ENCODE data around the gene ASB4.
A peak's percentile ranks its signal among the peaks of the same experiment; 100 is the strongest.

Gene ASB4

DNA sequence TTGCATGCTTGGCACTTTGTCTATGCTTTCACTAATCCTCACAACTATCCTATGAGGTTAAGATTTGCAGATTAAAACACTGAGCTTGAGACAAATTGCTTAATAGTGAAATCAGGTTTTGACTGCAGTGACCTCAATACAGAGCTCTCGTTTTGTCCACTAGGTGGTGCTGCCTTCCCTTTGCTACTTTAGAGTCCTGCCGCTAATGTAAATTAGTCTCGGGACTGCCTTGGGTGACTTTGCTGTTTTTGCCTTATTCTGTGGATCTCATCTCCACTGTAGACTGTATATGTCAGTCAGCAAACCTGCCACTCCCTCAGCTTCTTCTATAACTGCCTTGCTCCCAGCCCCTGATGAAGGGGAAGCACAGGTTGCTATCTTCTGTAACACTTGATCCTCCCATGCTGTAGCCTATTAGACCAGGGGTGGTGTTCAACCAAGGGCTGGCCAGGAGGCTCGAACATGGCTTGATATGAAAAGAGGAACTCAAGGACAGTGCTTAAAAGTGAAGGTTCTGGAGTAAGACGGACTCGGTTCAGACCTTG, 26.0 kb downstream of the ASB4 start:
- Histone ChIP-seq H3K27me3 (ENCODE audit: control insufficient read depth, low read length) (peaks cover 13% of the 10 kb centered on the region), H3F3A (ENCODE audit: control insufficient read depth, insufficient read depth) (no peaks in the 10 kb centered on the region), H3K9me3 (ENCODE audit: control insufficient read depth, insufficient read depth, low read length) (no peaks in the 10 kb centered on the region), H3K4me1 (ENCODE audit: control insufficient read depth, low read length) (peaks cover 3% of the 10 kb centered on the region), H3K27ac (ENCODE audit: low read depth, low read length) (no peak overlapping the region), H4K20me1 (ENCODE audit: control insufficient read depth, insufficient read depth, low read depth, low read length) (no peaks in the 10 kb centered on the region), H3K36me3 (ENCODE audit: control insufficient read depth, low read length) (no peaks in the 10 kb centered on the region), H3K4me3 (ENCODE audit: low read length) (no peak overlapping the region), H3K4me2 (ENCODE audit: low read length) (peak overlapping the region; percentile 28), H3K79me2 (ENCODE audit: control insufficient read depth, low read length) (no peaks in the 10 kb centered on the region), H3K9me2 (replicated peaks; ENCODE audit: control insufficient read depth, low read length) (no peaks in the 10 kb centered on the region)
- TF ChIP-seq, protein P1, sequence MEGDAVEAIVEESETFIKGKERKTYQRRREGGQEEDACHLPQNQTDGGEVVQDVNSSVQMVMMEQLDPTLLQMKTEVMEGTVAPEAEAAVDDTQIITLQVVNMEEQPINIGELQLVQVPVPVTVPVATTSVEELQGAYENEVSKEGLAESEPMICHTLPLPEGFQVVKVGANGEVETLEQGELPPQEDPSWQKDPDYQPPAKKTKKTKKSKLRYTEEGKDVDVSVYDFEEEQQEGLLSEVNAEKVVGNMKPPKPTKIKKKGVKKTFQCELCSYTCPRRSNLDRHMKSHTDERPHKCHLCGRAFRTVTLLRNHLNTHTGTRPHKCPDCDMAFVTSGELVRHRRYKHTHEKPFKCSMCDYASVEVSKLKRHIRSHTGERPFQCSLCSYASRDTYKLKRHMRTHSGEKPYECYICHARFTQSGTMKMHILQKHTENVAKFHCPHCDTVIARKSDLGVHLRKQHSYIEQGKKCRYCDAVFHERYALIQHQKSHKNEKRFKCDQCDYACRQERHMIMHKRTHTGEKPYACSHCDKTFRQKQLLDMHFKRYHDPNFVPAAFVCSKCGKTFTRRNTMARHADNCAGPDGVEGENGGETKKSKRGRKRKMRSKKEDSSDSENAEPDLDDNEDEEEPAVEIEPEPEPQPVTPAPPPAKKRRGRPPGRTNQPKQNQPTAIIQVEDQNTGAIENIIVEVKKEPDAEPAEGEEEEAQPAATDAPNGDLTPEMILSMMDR (IDR thresholded peaks at IDR 0.05; ENCODE audit: low read depth, low read length, poor library complexity, severe bottlenecking) = peak; percentile 94
- TF ChIP-seq EZH2phosphoT487 (IDR thresholded peaks at IDR 0.05; ENCODE audit: borderline replicate concordance, low read length) = no peak

DNA sequence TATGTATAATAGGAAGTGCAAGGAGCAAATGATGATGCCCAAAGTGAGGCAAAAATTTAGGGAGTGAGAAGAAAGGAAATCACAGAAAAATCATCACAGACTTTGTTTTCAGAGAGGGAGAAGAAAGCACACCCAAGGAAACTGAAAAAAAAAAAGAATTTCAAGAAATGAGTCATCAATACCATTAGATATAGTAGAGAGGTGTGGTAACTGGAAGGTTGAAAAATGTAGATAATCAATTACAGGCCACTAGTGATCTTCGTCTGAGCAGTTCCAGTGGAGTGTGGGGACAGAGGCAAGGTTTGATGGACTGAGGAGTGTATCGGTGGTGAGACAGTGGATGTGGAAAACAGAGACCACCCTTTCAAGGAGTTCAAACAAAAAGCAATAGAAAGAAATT, 31.7 kb downstream of the ASB4 start:
- no peak for TF ChIP-seq EZH2phosphoT487 (IDR thresholded peaks at IDR 0.05; ENCODE audit: borderline replicate concordance, low read length)
- TF ChIP-seq, protein P1 (IDR thresholded peaks at IDR 0.05; ENCODE audit: low read depth, low read length, poor library complexity, severe bottlenecking) = no peak
- Histone ChIP-seq H3F3A (ENCODE audit: control insufficient read depth, insufficient read depth) (no peaks in the 10 kb centered on the region), H3K4me3 (ENCODE audit: low read length) (no peak overlapping the region), H3K27ac (ENCODE audit: low read depth, low read length) (no peak overlapping the region), H3K79me2 (ENCODE audit: control insufficient read depth, low read length) (no peaks in the 10 kb centered on the region), H3K4me1 (ENCODE audit: control insufficient read depth, low read length) (no peaks in the 10 kb centered on the region), H3K9me2 (replicated peaks; ENCODE audit: control insufficient read depth, low read length) (no peaks in the 10 kb centered on the region), H3K27me3 (ENCODE audit: control insufficient read depth, low read length) (no peaks in the 10 kb centered on the region), H4K20me1 (ENCODE audit: control insufficient read depth, insufficient read depth, low read depth, low read length) (no peaks in the 10 kb centered on the region), H3K9me3 (ENCODE audit: control insufficient read depth, insufficient read depth, low read length) (no peaks in the 10 kb centered on the region), H3K4me2 (ENCODE audit: low read length) (no peak overlapping the region), H3K36me3 (ENCODE audit: control insufficient read depth, low read length) (no peaks in the 10 kb centered on the region)

DNA sequence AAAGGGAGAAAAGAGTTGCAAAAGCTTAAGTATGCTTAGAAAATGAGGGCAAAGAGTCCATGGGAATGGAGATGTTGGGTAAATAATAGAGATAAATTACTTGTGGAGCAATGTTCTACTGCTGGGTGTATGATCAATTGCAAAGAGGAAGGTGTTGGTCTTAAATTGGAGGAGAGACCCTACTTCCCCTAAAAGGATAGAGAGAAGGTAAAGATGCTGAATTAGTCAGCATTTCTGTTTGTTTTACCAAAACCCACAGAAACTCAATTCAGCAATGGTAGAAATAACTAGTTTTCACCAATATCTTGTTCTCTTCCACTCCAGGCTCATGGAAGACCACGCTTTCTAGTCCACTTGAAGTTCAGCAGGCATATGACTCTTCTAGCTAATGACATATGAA, 32.1 kb downstream of the ASB4 start:
- H4K20me1 ChIP-seq (ENCODE audit: control insufficient read depth, insufficient read depth, low read depth, low read length) = no peaks in the 10 kb centered on the region
- H3K4me3 ChIP-seq (ENCODE audit: low read length) = no peak overlapping the region
- H3K9me2 ChIP-seq (replicated peaks; ENCODE audit: control insufficient read depth, low read length) = no peaks in the 10 kb centered on the region
- H3K9me3 ChIP-seq (ENCODE audit: control insufficient read depth, insufficient read depth, low read length) = no peaks in the 10 kb centered on the region
- no peaks in the 10 kb centered on the region for H3K36me3 ChIP-seq (ENCODE audit: control insufficient read depth, low read length)
- H3K79me2 ChIP-seq (ENCODE audit: control insufficient read depth, low read length) = no peaks in the 10 kb centered on the region
- no peaks in the 10 kb centered on the region for H3K4me1 ChIP-seq (ENCODE audit: control insufficient read depth, low read length)
- no peak overlapping the region for H3K27ac ChIP-seq (ENCODE audit: low read depth, low read length)
- H3K27me3 ChIP-seq (ENCODE audit: control insufficient read depth, low read length) = no peaks in the 10 kb centered on the region
- TF ChIP-seq, protein P1 (IDR thresholded peaks at IDR 0.05; ENCODE audit: low read depth, low read length, poor library complexity, severe bottlenecking) = no peak
- TF ChIP-seq EZH2phosphoT487 (IDR thresholded peaks at IDR 0.05; ENCODE audit: borderline replicate concordance, low read length) = no peak
- H3F3A ChIP-seq (ENCODE audit: control insufficient read depth, insufficient read depth) = no peaks in the 10 kb centered on the region
- H3K4me2 ChIP-seq (ENCODE audit: low read length) = no peak overlapping the region

Data from DOHH2 (cell line).